PFSK-1 (cell line): Measurements from ENCODE around the gene FGF14.

Source experiments
- FOXP2 ChIP-seq: optimal IDR thresholded peaks from 2 replicates; pipeline ENCODE3; 2011; ENCODE audit warnings: borderline replicate concordance, control low read depth, inconsistent platforms; ENCODE audit not compliant: insufficient read depth; ENCODE audit errors: extremely low read length, extremely low read depth
- POLR2AphosphoS5 ChIP-seq: IDR thresholded peaks from 2 replicates; pipeline ENCODE4 v1.6.1; 2012; ENCODE audit warnings: low read depth, mild to moderate bottlenecking, control low read depth, low read length, moderate library complexity
- SIN3A ChIP-seq: IDR thresholded peaks from 2 replicates; pipeline ENCODE4 v1.6.1; 2012; ENCODE audit warnings: mild to moderate bottlenecking, low read length, moderate library complexity, borderline replicate concordance; ENCODE audit not compliant: insufficient read depth
- TAF1 ChIP-seq: IDR thresholded peaks from 2 replicates; pipeline ENCODE4 v1.6.1; 2012; ENCODE audit warnings: low read length, control low read depth, borderline replicate concordance; ENCODE audit not compliant: insufficient read depth
- TF ChIP-seq, protein P1 (sequence below), 2 experiments: IDR thresholded peaks; 2 replicates each; pipeline versions ENCODE4 v1.6.1 to v1.8.0; 2011 to 2012; ENCODE audit warnings: low read depth in 2 of 2, low read length in 2 of 2, control low read depth in 1 of 2, inconsistent platforms in 1 of 2, mild to moderate bottlenecking in 1 of 2, moderate library complexity in 1 of 2; ENCODE audit not compliant: insufficient read depth in 1 of 2

FGF14 gene

DNA sequence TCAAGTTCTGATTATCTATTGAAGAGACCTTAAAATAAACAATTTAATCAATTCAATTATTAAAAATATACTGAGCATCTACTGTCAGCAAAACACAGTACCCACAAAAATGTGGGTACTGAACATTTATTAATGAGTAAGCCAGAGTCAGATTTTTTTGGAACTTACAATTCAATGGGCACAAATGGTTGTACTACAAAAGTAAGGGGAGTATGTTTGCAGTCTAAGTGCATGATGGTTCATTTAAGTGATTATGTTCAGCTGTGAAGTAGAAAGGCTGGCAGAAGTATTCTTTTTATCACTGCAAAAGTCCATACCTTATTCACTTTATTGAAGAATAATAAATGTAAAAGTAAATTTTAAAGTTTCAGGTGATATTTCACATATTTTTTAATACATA is 27.6 kb downstream of the FGF14 start:
- TF ChIP-seq TAF1 (no peak), FOXP2 (no peak), POLR2AphosphoS5 (no peak), SIN3A (no peak)
- TF ChIP-seq, protein P1, sequence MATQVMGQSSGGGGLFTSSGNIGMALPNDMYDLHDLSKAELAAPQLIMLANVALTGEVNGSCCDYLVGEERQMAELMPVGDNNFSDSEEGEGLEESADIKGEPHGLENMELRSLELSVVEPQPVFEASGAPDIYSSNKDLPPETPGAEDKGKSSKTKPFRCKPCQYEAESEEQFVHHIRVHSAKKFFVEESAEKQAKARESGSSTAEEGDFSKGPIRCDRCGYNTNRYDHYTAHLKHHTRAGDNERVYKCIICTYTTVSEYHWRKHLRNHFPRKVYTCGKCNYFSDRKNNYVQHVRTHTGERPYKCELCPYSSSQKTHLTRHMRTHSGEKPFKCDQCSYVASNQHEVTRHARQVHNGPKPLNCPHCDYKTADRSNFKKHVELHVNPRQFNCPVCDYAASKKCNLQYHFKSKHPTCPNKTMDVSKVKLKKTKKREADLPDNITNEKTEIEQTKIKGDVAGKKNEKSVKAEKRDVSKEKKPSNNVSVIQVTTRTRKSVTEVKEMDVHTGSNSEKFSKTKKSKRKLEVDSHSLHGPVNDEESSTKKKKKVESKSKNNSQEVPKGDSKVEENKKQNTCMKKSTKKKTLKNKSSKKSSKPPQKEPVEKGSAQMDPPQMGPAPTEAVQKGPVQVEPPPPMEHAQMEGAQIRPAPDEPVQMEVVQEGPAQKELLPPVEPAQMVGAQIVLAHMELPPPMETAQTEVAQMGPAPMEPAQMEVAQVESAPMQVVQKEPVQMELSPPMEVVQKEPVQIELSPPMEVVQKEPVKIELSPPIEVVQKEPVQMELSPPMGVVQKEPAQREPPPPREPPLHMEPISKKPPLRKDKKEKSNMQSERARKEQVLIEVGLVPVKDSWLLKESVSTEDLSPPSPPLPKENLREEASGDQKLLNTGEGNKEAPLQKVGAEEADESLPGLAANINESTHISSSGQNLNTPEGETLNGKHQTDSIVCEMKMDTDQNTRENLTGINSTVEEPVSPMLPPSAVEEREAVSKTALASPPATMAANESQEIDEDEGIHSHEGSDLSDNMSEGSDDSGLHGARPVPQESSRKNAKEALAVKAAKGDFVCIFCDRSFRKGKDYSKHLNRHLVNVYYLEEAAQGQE (IDR thresholded peaks at IDR 0.05; ENCODE audit: insufficient read depth in 1 of 2, low read depth in 2 of 2, low read length in 2 of 2): no peak

DNA sequence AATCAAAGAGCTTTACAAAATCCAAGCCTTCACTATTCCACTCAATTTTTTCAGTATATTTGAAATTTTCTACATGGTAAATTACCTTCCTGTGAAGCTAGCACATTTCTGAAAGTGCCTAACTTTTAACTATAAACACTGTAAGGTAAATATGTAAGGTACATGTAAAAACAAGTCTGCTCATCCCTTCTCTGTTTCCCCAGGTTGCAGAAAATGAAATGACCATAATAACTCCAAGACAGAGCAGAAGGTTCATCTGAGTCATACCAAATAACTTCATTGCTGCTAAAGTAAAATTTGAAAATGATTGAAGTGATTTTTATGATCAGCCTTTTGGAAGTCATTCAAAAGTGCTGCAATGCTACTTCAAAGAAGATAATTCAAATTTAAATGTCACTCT is 28.6 kb downstream of the FGF14 start:
- no peak for TF ChIP-seq TAF1
- TF ChIP-seq SIN3A: no peak
- no peak for TF ChIP-seq FOXP2
- no peak for TF ChIP-seq POLR2AphosphoS5
- TF ChIP-seq, protein P1 (IDR thresholded peaks at IDR 0.05; ENCODE audit: insufficient read depth in 1 of 2, low read depth in 2 of 2, low read length in 2 of 2): no peak

- TF ChIP-seq TAF1 (no peak), SIN3A (no peak), POLR2AphosphoS5 (no peak), FOXP2 (no peak)
- TF ChIP-seq, protein P1 (IDR thresholded peaks at IDR 0.05; ENCODE audit: insufficient read depth in 1 of 2, low read depth in 2 of 2, low read length in 2 of 2): no peak
Measured at GRCh38 chr13:102369302-102369701, 32.5 kb downstream of the FGF14 start.

- TF ChIP-seq FOXP2 (no peak), TAF1 (no peak), POLR2AphosphoS5 (no peak), SIN3A (no peak)
- TF ChIP-seq, protein P1 (IDR thresholded peaks at IDR 0.05; ENCODE audit: insufficient read depth in 1 of 2, low read depth in 2 of 2, low read length in 2 of 2): no peak
Measured at GRCh38 chr13:102367836-102368235, 34.0 kb downstream of the FGF14 start.

- TF ChIP-seq TAF1: no peak
- no peak for TF ChIP-seq FOXP2
- TF ChIP-seq, protein P1 (IDR thresholded peaks at IDR 0.05; ENCODE audit: insufficient read depth in 1 of 2, low read depth in 2 of 2, low read length in 2 of 2): no peak
- no peak for TF ChIP-seq SIN3A
- TF ChIP-seq POLR2AphosphoS5: no peak
Measured at GRCh38 chr13:102361113-102361512, 40.7 kb downstream of the FGF14 start.
